Mammary epithelial cell (primary cell): ENCODE measurements around the gene ELFN1.

Experiments
- EZH2 ChIP-seq: IDR thresholded peaks from 2 replicates; pipeline ENCODE4 v1.6.1; 2012; ENCODE audit warnings: low read length, inconsistent platforms, borderline replicate concordance
- TF ChIP-seq, protein P1 (sequence below), 2 donors: IDR thresholded peaks in 1 of 2; conservative IDR thresholded peaks in 1 of 2; 2 replicates each; pipeline ENCODE4 v1.5.1; 2011 to 2012; ENCODE audit warnings: inconsistent platforms in 2 of 2, low read length in 2 of 2, mild to moderate bottlenecking in 2 of 2, control low read depth in 1 of 2, low read depth in 1 of 2; ENCODE audit not compliant: insufficient read depth in 1 of 2; ENCODE audit errors: extremely low read depth in 1 of 2

DNA sequence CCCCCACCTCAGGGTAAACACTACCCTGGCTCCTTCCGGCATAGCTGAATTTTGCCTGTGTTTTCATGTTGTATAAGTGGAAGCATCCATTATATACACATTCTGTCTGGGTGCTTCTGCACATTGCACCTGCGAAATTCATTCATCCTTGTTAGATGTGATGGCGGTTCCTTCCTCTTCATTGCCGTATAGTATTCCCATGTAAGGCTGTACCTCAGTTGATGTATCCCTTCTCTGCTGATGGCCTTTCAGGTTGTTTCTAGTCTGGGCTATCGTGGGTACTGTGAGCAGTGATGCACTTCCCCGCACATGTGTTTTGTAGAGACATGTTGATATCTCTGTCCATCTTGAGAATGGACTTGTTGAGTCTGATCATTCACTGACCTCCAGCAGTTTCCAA, 28.9 kb downstream of the ELFN1 start:
- TF ChIP-seq, protein P1, sequence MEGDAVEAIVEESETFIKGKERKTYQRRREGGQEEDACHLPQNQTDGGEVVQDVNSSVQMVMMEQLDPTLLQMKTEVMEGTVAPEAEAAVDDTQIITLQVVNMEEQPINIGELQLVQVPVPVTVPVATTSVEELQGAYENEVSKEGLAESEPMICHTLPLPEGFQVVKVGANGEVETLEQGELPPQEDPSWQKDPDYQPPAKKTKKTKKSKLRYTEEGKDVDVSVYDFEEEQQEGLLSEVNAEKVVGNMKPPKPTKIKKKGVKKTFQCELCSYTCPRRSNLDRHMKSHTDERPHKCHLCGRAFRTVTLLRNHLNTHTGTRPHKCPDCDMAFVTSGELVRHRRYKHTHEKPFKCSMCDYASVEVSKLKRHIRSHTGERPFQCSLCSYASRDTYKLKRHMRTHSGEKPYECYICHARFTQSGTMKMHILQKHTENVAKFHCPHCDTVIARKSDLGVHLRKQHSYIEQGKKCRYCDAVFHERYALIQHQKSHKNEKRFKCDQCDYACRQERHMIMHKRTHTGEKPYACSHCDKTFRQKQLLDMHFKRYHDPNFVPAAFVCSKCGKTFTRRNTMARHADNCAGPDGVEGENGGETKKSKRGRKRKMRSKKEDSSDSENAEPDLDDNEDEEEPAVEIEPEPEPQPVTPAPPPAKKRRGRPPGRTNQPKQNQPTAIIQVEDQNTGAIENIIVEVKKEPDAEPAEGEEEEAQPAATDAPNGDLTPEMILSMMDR (conservative IDR thresholded peaks at IDR 0.05 in 1 of 2, IDR thresholded peaks at IDR 0.05 in 1 of 2; ENCODE audit: extremely low read depth in 1 of 2, insufficient read depth in 1 of 2, low read depth in 1 of 2, low read length in 2 of 2): no peak
- TF ChIP-seq EZH2: no peak
